HepG2 (cell line): Measurements from ENCODE around the gene RRAD. TPM values are rescaled to one million over a fixed set of nuclear protein-coding genes. Genes with fewer than 3 reads are reported as not detected.

ENCODE experiments used
- ATAC-seq: fragments of 200-7000 bp; cut with Tn5 transposase; 3 replicates; pipeline ENCODE4 v1.9.1; 2020; ENCODE audit warnings: mild to moderate bottlenecking, moderate library complexity
- BruUV-seq: library from RNA; stranded (reverse); fragments of 400-500 nt; replicated peaks from 2 replicates; lab custom pipeline; 2021; lab: Mats Ljungman, UMichigan
- CTCF ChIA-PET: fragments of 300-600 bp; formaldehyde crosslinking; extraction: SDS; loops from one replicate; lab custom pipeline; 2021; ENCODE audit warnings: low total read pairs, inconsistent platforms, low intra/inter-chr PET ratio; lab: Yijun Ruan, JAX
- POLR2A ChIA-PET: fragments of 350-600 bp; sonication (Branson Sonifier 250); formaldehyde crosslinking; loops from one replicate; lab custom pipeline; 2020; ENCODE audit warnings: antibody characterized with exemption, inconsistent platforms; lab: Yijun Ruan, JAX
- DNase-seq: peaks from one replicate; pipeline ENCODE4 v3.0.0-alpha.2; 2015; ENCODE audit warnings: low spot score
- FAIRE-seq: peaks from 3 replicates; lab custom pipeline; 2011; peaks lifted over from hg19 to GRCh38; lab: Jason Lieb, UNC
- H2AFZ ChIP-seq: one replicate; pipeline ENCODE4 v1.6.1; 2011; ENCODE audit warnings: low read length, inconsistent platforms
- H3K27ac ChIP-seq: fragments of 300-600 bp; 3 replicates; pipeline ENCODE4 v1.8.0; 2011; ENCODE audit warnings: mixed run types, mild to moderate bottlenecking, mixed read lengths, low read length, inconsistent platforms; ENCODE audit not compliant: insufficient read depth; ENCODE audit errors: extremely low read length
- H3K27me3 ChIP-seq, 2 experiments: fragments of 200-600 bp in 1 of 2; 2 replicates in 1 of 2; 3 replicates in 1 of 2; pipeline versions ENCODE4 v1.6.0 to v1.8.0; 2011; ENCODE audit warnings: low read length in 2 of 2, mild to moderate bottlenecking in 2 of 2, moderate library complexity in 2 of 2, inconsistent platforms in 1 of 2; ENCODE audit not compliant: insufficient read depth in 2 of 2, control insufficient read depth in 1 of 2
- H3K36me3 ChIP-seq, 2 experiments: fragments of 200-600 bp in 1 of 2; replicated peaks in 1 of 2; 2 replicates in 1 of 2; 3 replicates in 1 of 2; pipeline versions ENCODE4 v1.5.1 to v1.8.0; 2011; ENCODE audit warnings: low read length in 2 of 2, inconsistent platforms in 1 of 2; ENCODE audit not compliant: insufficient read depth in 2 of 2, control insufficient read depth in 1 of 2
- H3K4me1 ChIP-seq: 2 replicates; pipeline ENCODE4 v1.5.1; 2012; ENCODE audit warnings: low read length, inconsistent platforms; ENCODE audit not compliant: insufficient read depth
- H3K4me2 ChIP-seq: 2 replicates; pipeline ENCODE4 v1.6.0; 2011; ENCODE audit warnings: low read depth, low read length, inconsistent platforms
- H3K4me3 ChIP-seq, 3 experiments: fragments of 200-600 bp in 1 of 3; sonication (generic), shearing (Covaris generic) in 1 of 3; replicated peaks in 1 of 3; 2 replicates each; pipeline ENCODE4 v1.5.1; 2011 to 2016; ENCODE audit warnings: low read length in 3 of 3, inconsistent platforms in 2 of 3, low read depth in 2 of 3, mild to moderate bottlenecking in 2 of 3, control low read depth in 1 of 3, mixed read lengths in 1 of 3; ENCODE audit not compliant: insufficient read depth in 1 of 3
- H3K79me2 ChIP-seq: one replicate; pipeline ENCODE4 v1.6.1; 2011; ENCODE audit warnings: low read length, inconsistent platforms; ENCODE audit not compliant: insufficient read depth
- H3K9ac ChIP-seq: 2 replicates; pipeline ENCODE4 v1.6.0; 2011; ENCODE audit warnings: mild to moderate bottlenecking, low read depth, low read length, inconsistent platforms; ENCODE audit not compliant: insufficient read depth
- H3K9me3 ChIP-seq: 2 replicates; pipeline ENCODE4 v1.5.1; 2012; ENCODE audit warnings: mild to moderate bottlenecking, low read length
- H4K20me1 ChIP-seq: 2 replicates; pipeline ENCODE4 v1.6.0; 2011; ENCODE audit warnings: inconsistent platforms, mild to moderate bottlenecking, low read length, moderate library complexity; ENCODE audit not compliant: insufficient read depth
- CHCHD3 ChIP-seq: sonication (generic); formaldehyde crosslinking; IDR thresholded peaks from 2 replicates; pipeline ENCODE4 v1.8.0; 2022; ENCODE audit warnings: mild to moderate bottlenecking, missing genetic modification reagents, moderate library complexity
- GABPA ChIP-seq, 2 experiments: IDR thresholded peaks; 2 replicates each; pipeline ENCODE4 v1.6.1; 2011 to 2016; ENCODE audit warnings: low read depth in 2 of 2, low read length in 1 of 2, missing biosample characterization in 1 of 2, missing genetic modification characterization in 1 of 2
- GLMP ChIP-seq: sonication (generic); formaldehyde crosslinking; IDR thresholded peaks from 2 replicates; pipeline ENCODE4 v1.9.0; 2021; ENCODE audit warnings: missing genetic modification reagents, mild to moderate bottlenecking, borderline replicate concordance
- KDM5B ChIP-seq: sonication (generic); formaldehyde crosslinking; IDR thresholded peaks from 2 replicates; pipeline ENCODE4 v1.4.0; 2020; ENCODE audit warnings: missing genetic modification reagents, mild to moderate bottlenecking, borderline replicate concordance
- NRL ChIP-seq: sonication (generic); formaldehyde crosslinking; IDR thresholded peaks from 2 replicates; pipeline ENCODE4 v1.5.0; 2020; ENCODE audit warnings: missing genetic modification reagents, mild to moderate bottlenecking, moderate library complexity, borderline replicate concordance
- ZBTB44 ChIP-seq: sonication (generic); formaldehyde crosslinking; IDR thresholded peaks from 2 replicates; pipeline ENCODE4 v1.4.0; 2020; ENCODE audit warnings: missing genetic modification reagents
- ZFP1 ChIP-seq: IDR thresholded peaks from 2 replicates; pipeline ENCODE4 v1.6.1; 2016
- WGBS: methylation state at CpG from one replicate; pipeline ENCODE4 v1.1.6; 2017; ENCODE audit warnings: low lambda C conversion rate; 5-methylcytosine and 5-hydroxymethylcytosine counted together
- in situ Hi-C: cut with HindIII; loops from 2 replicates; pipeline ENCODE4 v1.10.0; 2017; ENCODE audit warnings: low pct_unique_long_range_greater_than_20kb; ENCODE audit not compliant: extremely low pct_ligation_motif_present
- intact Hi-C: fragments of 100-400 bp; cut with micrococcal nuclease; formaldehyde crosslinking; loops from one replicate; pipeline ENCODE4 v1.10.0; 2022; ENCODE audit not compliant: unreplicated experiment
- polyA plus RNA-seq, 8 experiments: library from polyadenylated mRNA; depleted of rRNA in 3 of 8; stranded (reverse) in 7 of 8; unstranded in 1 of 8; fragments of >200 nt; fragmentation: Illumina TruSeq in 4 of 8; extraction: Trizol in 4 of 8; gene quantifications; 2 replicates each; pipeline versions ENCODE4 v1.2.1 to v1.2.3, GENCODE V29; 2011 to 2016; ENCODE audit warnings: low read depth in 4 of 8, missing spikeins in 1 of 8, mixed read lengths in 1 of 8; ENCODE audit not compliant: insufficient read depth in 1 of 8
- total RNA-seq, 5 experiments: library from RNA; depleted of rRNA; stranded (reverse); fragments of >200 nt; fragmentation: Illumina TruSeq; extraction: Trizol; gene quantifications; 2 replicates each; pipeline ENCODE4 v1.2.3, GENCODE V29; 2016; ENCODE audit warnings: low read depth in 1 of 5
- TF ChIP-seq, protein P1 (sequence below): sonication (generic); formaldehyde crosslinking; IDR thresholded peaks from 2 replicates; pipeline ENCODE4 v1.5.0; 2020; ENCODE audit warnings: missing genetic modification reagents, mild to moderate bottlenecking, borderline replicate concordance

RRAD gene
- total and polyA plus RNA-seq, 2 of the 13 experiments (the other 11 are each of a cell fraction or from before 2014, with no cell fraction given) = 0.80 to 1.1 TPM

GRCh38 chr16:66910175-66910940 lies 15.0 kb downstream of the RRAD start:
- 41% methylated on average over 12 of the region's 14 CpGs for WGBS
- no peak overlapping the region for H2AFZ ChIP-seq
- no peak overlapping the region for H3K9ac ChIP-seq
- DNase-seq (no peak), ATAC-seq (no peak), FAIRE-seq (no peak)
- no peaks in the 10 kb centered on the region for H3K36me3 ChIP-seq
- ChIA-PET CTCF (interaction anchor here (1.7 kb wide), 1 partner anchor 15 kb away, joined by 10 read pairs; no protein-coding TSS in a partner anchor), POLR2A (interaction anchor here (1.2 to 2.2 kb wide), 7 partner anchors 8 to 30 kb away, joined by 3 to 15 read pairs (median 5); partner anchors contain the start of genes CDH16, CIAO2B and PDP2)
- in situ Hi-C loops (no loop called here), intact Hi-C loops (no loop called here)
- H4K20me1 ChIP-seq = no peaks in the 10 kb centered on the region
- TF ChIP-seq KDM5B (no peak), ZFP1 (CRISPR knock-in tag) (no peak), GABPA (IDR thresholded peaks at IDR 0.05; ENCODE audit: low read depth, low read length) (0 out of 2 replicates have a peak, but pooled peaks have one; percentile 18), GABPA (CRISPR knock-in tag; IDR thresholded peaks at IDR 0.05; ENCODE audit: low read depth) (no peak), ZBTB44 (CRISPR knock-in tag) (no peak), NRL (CRISPR knock-in tag) (no peak; the same call in 1 of the 2 replicates), GLMP (CRISPR knock-in tag) (no peak), CHCHD3 (CRISPR knock-in tag) (no peak)
- TF ChIP-seq, protein P1, sequence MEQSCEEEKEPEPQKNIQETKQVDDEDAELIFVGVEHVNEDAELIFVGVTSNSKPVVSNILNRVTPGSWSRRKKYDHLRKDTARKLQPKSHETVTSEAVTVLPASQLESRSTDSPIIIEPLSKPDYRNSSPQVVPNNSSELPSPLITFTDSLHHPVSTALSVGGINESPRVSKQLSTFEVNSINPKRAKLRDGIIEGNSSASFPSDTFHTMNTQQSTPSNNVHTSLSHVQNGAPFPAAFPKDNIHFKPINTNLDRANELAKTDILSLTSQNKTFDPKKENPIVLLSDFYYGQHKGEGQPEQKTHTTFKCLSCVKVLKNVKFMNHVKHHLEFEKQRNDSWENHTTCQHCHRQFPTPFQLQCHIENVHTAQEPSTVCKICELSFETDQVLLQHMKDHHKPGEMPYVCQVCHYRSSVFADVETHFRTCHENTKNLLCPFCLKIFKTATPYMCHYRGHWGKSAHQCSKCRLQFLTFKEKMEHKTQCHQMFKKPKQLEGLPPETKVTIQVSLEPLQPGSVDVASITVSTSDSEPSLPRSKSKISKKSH = 0 out of 2 replicates have a peak, but pooled peaks have one; percentile 53
- no TSS peak for BruUV-seq
- H3K27ac ChIP-seq = no peak overlapping the region
- H3K27me3 ChIP-seq = no peaks in the 10 kb centered on the region; a peak in 1 of 5 replicates
- H3K4me3 ChIP-seq = no peak overlapping the region
- no peak overlapping the region for H3K4me2 ChIP-seq
- H3K79me2 ChIP-seq = no peaks in the 10 kb centered on the region
- no peaks in the 10 kb centered on the region for H3K9me3 ChIP-seq
- H3K4me1 ChIP-seq = peaks cover 42% of the 10 kb centered on the region
